Tibial nerve (tissue), 4 donors: ENCODE results near the gene CPNE4. TPM values are rescaled to one million over a fixed set of nuclear protein-coding genes. Genes with fewer than 3 reads are reported as not detected.

ENCODE experiments used
- DNase-seq, 2 donors: peaks; one replicate each; pipeline ENCODE4 v3.0.0-alpha.2; 2019; ENCODE audit warnings: low spot score in 2 of 2
- H3K27ac ChIP-seq, 4 donors: fragments of 200-600 bp; sonication (generic) in 3 of 4; one replicate each; pipeline ENCODE4 v1.5.1; 2017 to 2019; ENCODE audit warnings: mild to moderate bottlenecking in 1 of 4
- H3K27me3 ChIP-seq, 2 donors: fragments of 200-600 bp; sonication (generic) in 1 of 2; one replicate each; pipeline versions ENCODE4 v1.5.1 to v1.6.0; 2017 to 2019
- H3K36me3 ChIP-seq, 3 donors: fragments of 200-600 bp; sonication (generic); one replicate each; pipeline ENCODE4 v1.5.1; 2018 to 2019
- H3K4me1 ChIP-seq, 4 donors: fragments of 200-600 bp; sonication (generic) in 3 of 4; one replicate each; pipeline ENCODE4 v1.5.1; 2017 to 2019
- H3K4me3 ChIP-seq, 4 donors: fragments of 200-600 bp; sonication (generic) in 3 of 4; one replicate each; pipeline ENCODE4 v1.5.1; 2017 to 2019; ENCODE audit warnings: mild to moderate bottlenecking in 1 of 4, moderate library complexity in 1 of 4
- H3K9me3 ChIP-seq, 4 donors: fragments of 200-600 bp; sonication (generic) in 3 of 4; one replicate each; pipeline ENCODE4 v1.5.1; 2017 to 2019
- CTCF ChIP-seq, 5 experiments: fragments of 200-600 bp in 3 of 5; fragments of 450-650 bp in 2 of 5; sonication (generic) in 3 of 5; IDR thresholded peaks; one replicate each; pipeline ENCODE4 v1.5.1; 2016 to 2019; ENCODE audit warnings: antibody characterized with exemption in 5 of 5, mild to moderate bottlenecking in 3 of 5, moderate library complexity in 2 of 5
- EP300 ChIP-seq, 2 donors: sonication (generic); formaldehyde crosslinking; IDR thresholded peaks; one replicate each; pipeline ENCODE4 v1.6.1; 2017; ENCODE audit warnings: antibody characterized with exemption in 2 of 2, mild to moderate bottlenecking in 1 of 2
- POLR2A ChIP-seq, 2 donors: fragments of 450-650 bp; IDR thresholded peaks; one replicate each; pipeline ENCODE4 v1.6.1; 2017; ENCODE audit warnings: antibody characterized with exemption in 2 of 2, mild to moderate bottlenecking in 2 of 2, moderate library complexity in 2 of 2
- WGBS, 2 donors: methylation state at CpG; one replicate each; pipeline ENCODE4 v1.1.5; 2018; 5-methylcytosine and 5-hydroxymethylcytosine counted together
- total RNA-seq, 4 donors: library from RNA; depleted of rRNA; stranded (reverse); fragments of >200 nt; gene quantifications; one replicate each; pipeline ENCODE4 v1.1.0, GENCODE V29; 2016

The CPNE4 gene
- total RNA-seq, 4 donors from 2014 or later: 0.20 TPM; not detected in 3

DNA sequence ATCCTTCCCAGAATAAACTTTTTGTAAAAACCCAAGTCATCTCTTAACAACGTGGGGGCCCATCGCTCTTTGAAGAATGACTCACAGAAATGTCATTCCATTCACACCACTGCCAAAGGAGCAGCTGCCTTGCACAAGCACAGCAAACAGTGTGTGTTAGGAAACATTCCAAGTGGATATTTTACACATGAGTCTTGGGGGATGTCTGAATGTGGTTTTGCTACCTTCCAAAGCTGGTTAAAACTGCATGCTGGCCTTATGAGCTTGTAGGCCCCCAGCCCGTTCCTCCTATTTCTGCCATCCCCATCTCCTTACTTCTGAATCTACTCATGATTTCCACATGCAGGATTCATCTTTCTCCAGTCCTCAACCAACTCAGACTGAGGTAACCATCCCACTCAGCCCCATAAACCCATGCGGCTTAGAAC, 130.8 kb downstream of the CPNE4 start:
- Histone ChIP-seq H3K36me3 (no peaks in the 10 kb centered on the region), H3K4me3 (no peak overlapping the region), H3K27ac (no peak overlapping the region), H3K4me1 (no peaks in the 10 kb centered on the region), H3K9me3 (no peaks in the 10 kb centered on the region), H3K27me3 (no peaks in the 10 kb centered on the region)
- WGBS, 2 donors: 61 to 63% methylated on average over 4 of the region's 4 CpGs
- TF ChIP-seq CTCF (IDR thresholded peaks at IDR 0.05): no peak
- no peak for DNase-seq

GRCh38 chr3:131901686-131902085, 133.1 kb downstream of the CPNE4 start:
- no peaks in the 10 kb centered on the region for H3K9me3 ChIP-seq
- no peaks in the 10 kb centered on the region for H3K4me1 ChIP-seq
- no peak overlapping the region for H3K27ac ChIP-seq
- DNase-seq: no peak
- H3K27me3 ChIP-seq: no peaks in the 10 kb centered on the region
- no peak overlapping the region for H3K4me3 ChIP-seq
- no peak for TF ChIP-seq EP300 (IDR thresholded peaks at IDR 0.05)
- no peak for TF ChIP-seq POLR2A (IDR thresholded peaks at IDR 0.05)
- no peak for TF ChIP-seq CTCF (IDR thresholded peaks at IDR 0.05)
- 82 to 94% methylated on average over 1 of the region's 1 CpG for WGBS, 2 donors
- H3K36me3 ChIP-seq: no peaks in the 10 kb centered on the region

- Histone ChIP-seq H3K4me1 (no peaks in the 10 kb centered on the region), H3K27ac (no peak overlapping the region), H3K4me3 (no peak overlapping the region), H3K36me3 (no peaks in the 10 kb centered on the region), H3K27me3 (no peaks in the 10 kb centered on the region), H3K9me3 (no peaks in the 10 kb centered on the region)
- TF ChIP-seq POLR2A (IDR thresholded peaks at IDR 0.05) (no peak), CTCF (IDR thresholded peaks at IDR 0.05) (no peak), EP300 (IDR thresholded peaks at IDR 0.05) (no peak)
- no peak for DNase-seq
- 41 to 72% methylated on average over 1 of the region's 1 CpG for WGBS, 2 donors
Observed at GRCh38 chr3:131900891-131901290, 133.9 kb downstream of the CPNE4 start.

DNA sequence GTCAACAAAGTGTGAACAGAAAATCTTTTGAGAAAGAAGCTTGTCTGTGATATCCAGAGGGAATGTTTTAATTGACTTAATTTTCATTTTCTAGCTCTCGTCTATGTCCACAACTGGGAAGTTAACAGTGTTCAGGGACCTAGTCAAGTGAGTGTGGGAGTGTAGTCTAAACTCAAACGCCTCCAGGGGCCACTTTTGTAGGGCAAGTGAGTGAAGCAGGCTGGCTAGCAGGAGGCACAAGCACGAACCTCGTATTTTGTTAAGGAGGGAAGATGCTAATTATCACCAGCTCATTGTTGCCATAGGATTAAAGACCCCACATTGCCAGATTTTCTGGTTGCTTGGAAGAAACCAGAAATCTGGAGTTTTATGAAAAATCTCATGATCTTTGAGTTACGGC, 135.8 kb downstream of the CPNE4 start:
- H3K9me3 ChIP-seq: no peaks in the 10 kb centered on the region
- H3K36me3 ChIP-seq: no peaks in the 10 kb centered on the region
- no peak overlapping the region for H3K4me3 ChIP-seq
- H3K4me1 ChIP-seq: no peaks in the 10 kb centered on the region
- H3K27me3 ChIP-seq: no peaks in the 10 kb centered on the region
- WGBS, 2 donors: 35 to 40% methylated on average over 5 of the region's 5 CpGs
- TF ChIP-seq CTCF (IDR thresholded peaks at IDR 0.05) (no peak), EP300 (IDR thresholded peaks at IDR 0.05) (no peak), POLR2A (IDR thresholded peaks at IDR 0.05) (no peak)
- no peak overlapping the region for H3K27ac ChIP-seq
- DNase-seq: no peak

GRCh38 chr3:131898346-131898745, 136.5 kb downstream of the CPNE4 start:
- DNase-seq: no peak
- Histone ChIP-seq H3K9me3 (no peaks in the 10 kb centered on the region), H3K4me1 (no peaks in the 10 kb centered on the region), H3K36me3 (no peaks in the 10 kb centered on the region), H3K27ac (no peak overlapping the region), H3K4me3 (no peak overlapping the region), H3K27me3 (no peaks in the 10 kb centered on the region)
- TF ChIP-seq EP300 (IDR thresholded peaks at IDR 0.05) (no peak), POLR2A (IDR thresholded peaks at IDR 0.05) (no peak), CTCF (IDR thresholded peaks at IDR 0.05) (no peak)
